Activated T-helper 1 cell treated with anti-CD3 and anti-CD28 coated beads, Interleukin-12 subunit alpha, Interleukin-12 subunit beta, Interleukin-2, Interleukin-4 antibody, amounts not matched to agents 30 ng/mL and 10 ng/mL and 1 ng/mL, durations not matched to agents 14 hours and 24 hours and 36 hours (primary cell): ENCODE results near the gene LPP. TPM values are rescaled to one million over a fixed set of nuclear protein-coding genes. Genes with fewer than 3 reads are reported as not detected.

Experiments used
- DNase-seq: peaks from one replicate; pipeline ENCODE4 v3.0.0; 2021; ENCODE audit warnings: low spot score
- H3K27ac Mint-ChIP-seq: one replicate; pipeline ENCODE4 v1.8.0; 2021; ENCODE audit warnings: mild to moderate bottlenecking, mixed read lengths
- H3K27me3 Mint-ChIP-seq: one replicate; pipeline ENCODE4 v1.8.0; 2022; ENCODE audit warnings: mild to moderate bottlenecking, moderate library complexity, mixed read lengths; ENCODE audit not compliant: insufficient read depth
- H3K36me3 Mint-ChIP-seq: one replicate; pipeline ENCODE4 v1.8.0; 2021; ENCODE audit warnings: low read depth, mixed read lengths
- H3K4me1 Mint-ChIP-seq: one replicate; pipeline ENCODE4 v1.8.0; 2021; ENCODE audit warnings: low read depth, mixed read lengths
- H3K4me3 Mint-ChIP-seq: one replicate; pipeline ENCODE4 v1.8.0; 2021; ENCODE audit warnings: mild to moderate bottlenecking, moderate library complexity, mixed read lengths
- H3K9me3 Mint-ChIP-seq: one replicate; pipeline ENCODE4 v1.8.0; 2021; ENCODE audit warnings: mixed read lengths
- intact Hi-C: fragments of 100-400 bp; cut with micrococcal nuclease; formaldehyde crosslinking; loops from one replicate; pipeline ENCODE4 v1.15.1; 2024
- total RNA-seq: library from RNA; stranded (reverse); gene quantifications from 2 replicates; pipeline ENCODE4 v1.2.3, GENCODE V29; 2022

The LPP gene
- total RNA-seq, 1 donor from 2014 or later, result 38.2 TPM

DNA sequence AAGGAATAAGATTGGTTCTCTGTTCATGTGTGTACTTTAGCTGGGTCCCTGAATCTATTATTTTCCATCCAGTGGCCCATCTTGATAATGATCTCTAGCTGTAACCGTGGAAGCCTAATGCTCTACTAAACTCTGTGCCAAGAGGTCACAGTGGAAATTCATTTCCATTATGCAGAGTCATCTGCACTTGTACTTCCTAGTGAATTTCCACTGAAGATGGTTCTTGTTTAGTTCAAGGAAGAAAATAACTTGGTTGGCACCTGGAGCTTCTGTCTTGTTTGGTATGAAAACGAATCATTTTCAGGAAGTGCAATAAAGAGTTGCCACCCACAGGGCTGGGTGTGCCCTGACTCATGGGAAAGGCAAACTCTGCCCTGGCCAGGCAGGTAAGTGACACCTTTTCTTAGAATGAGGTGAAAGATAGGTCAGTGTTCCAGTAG is 10.3 kb downstream of the LPP start:
- Mint-ChIP-seq H3K4me1 (peaks cover 55% of the 10 kb centered on the region), H3K9me3 (peaks cover 6% of the 10 kb centered on the region), H3K36me3 (peaks cover 23% of the 10 kb centered on the region), H3K27me3 (no peaks in the 10 kb centered on the region), H3K27ac (peak overlapping the region; percentile 68), H3K4me3 (no peak overlapping the region)
- no peak for DNase-seq
- intact Hi-C loops, result no loop called here

DNA sequence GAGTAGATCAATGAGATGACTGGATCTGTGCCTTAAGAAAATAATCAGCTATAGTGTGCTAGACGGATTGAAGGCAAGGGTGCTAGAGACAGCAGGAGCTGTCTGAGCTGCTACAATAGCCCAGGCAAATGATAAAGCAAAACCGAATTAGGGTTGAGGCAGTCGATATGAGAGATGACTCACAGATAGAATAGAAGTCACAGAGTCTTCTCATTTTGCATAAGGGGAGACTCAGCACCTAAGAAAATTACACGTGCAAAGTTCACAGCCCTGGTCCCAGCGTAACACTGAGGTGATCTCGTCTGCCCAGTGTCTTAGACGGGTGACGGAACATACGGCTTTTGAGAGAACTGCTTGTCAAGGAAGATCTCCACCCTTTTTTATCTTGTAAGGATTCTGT is 11.6 kb downstream of the LPP start:
- Mint-ChIP-seq H3K36me3 (peaks cover 17% of the 10 kb centered on the region), H3K27me3 (no peaks in the 10 kb centered on the region), H3K9me3 (peaks cover 4% of the 10 kb centered on the region), H3K27ac (peak overlapping the region; percentile 30), H3K4me3 (peak overlapping the region; percentile 13), H3K4me1 (peaks cover 61% of the 10 kb centered on the region)
- intact Hi-C loops, result loop anchor here (1.0 to 5.0 kb wide), 2 partner anchors 9 to 87 kb away; no protein-coding TSS in a partner anchor
- DNase-seq, result no peak

DNA sequence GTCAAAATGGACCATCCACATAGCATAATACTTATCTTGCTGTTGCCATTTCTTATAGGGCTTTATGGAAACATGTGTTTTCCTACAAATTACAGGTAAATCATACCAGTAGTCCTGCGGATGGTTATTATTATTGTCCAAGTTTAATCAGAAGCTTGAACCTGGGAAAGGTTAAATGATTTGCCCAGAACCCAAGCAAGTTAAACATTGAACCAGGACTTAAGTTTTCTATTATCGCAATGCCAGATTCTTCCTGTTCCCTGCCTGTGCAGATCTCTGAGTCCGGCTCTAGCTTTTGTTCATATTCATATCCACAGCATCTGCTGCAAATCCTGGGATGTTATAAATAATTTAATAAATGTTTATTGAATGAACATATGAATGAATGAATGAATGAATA is 12.5 kb downstream of the LPP start:
- peaks cover 14% of the 10 kb centered on the region for H3K36me3 Mint-ChIP-seq
- peaks cover 65% of the 10 kb centered on the region for H3K4me1 Mint-ChIP-seq
- intact Hi-C loops, result loop anchor here (5.0 kb wide), 1 partner anchor 86 kb away; no protein-coding TSS in a partner anchor

DNA sequence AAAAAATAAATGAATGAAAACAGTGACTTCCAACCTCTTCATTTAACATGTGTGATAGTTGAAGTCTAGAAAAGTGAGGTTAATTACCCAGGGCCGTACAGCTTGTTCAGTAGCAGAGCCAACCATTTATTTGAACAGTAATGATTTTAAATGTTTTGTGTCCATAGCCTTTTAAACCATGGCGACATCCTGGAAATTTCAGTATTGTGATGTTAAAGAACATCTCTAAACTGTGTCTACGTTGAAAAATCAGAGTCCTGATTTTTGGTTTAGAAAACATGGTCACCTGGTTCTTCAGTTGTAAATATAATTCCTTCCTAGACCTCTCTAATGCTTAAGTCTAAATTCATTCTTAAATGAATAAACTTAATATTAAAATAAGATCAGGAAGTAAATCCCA is 14.2 kb downstream of the LPP start:
- Mint-ChIP-seq H3K27ac (no peak overlapping the region), H3K4me3 (no peak overlapping the region), H3K9me3 (no peaks in the 10 kb centered on the region), H3K36me3 (peaks cover 4% of the 10 kb centered on the region), H3K4me1 (peaks cover 60% of the 10 kb centered on the region), H3K27me3 (no peaks in the 10 kb centered on the region)
- no peak for DNase-seq
- intact Hi-C loops, result loop anchor here (5.0 kb wide), 1 partner anchor 84 kb away; no protein-coding TSS in a partner anchor

More for the DNA sequence above, 12.5 kb downstream of the LPP start:
- Mint-ChIP-seq H3K4me3 (no peak overlapping the region), H3K27ac (no peak overlapping the region), H3K9me3 (no peaks in the 10 kb centered on the region), H3K27me3 (no peaks in the 10 kb centered on the region)
- no peak for DNase-seq

DNA sequence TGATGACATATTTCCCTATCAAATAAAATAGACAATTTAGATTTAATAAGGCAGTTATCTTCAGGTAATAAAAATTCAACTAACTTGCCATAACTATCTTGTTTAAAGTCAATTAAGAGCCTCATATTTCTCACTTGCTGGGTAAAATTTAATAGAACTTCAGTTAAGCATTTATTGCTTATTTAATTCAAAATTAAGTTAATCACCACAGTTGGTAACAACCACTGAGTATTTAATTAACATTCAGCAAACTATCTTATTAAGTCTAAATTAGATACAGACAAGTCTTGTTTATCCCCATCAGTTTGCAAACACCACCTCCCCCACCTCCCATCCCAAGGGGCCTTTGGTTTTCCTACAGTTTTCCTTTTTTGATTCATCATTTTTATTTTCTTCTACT is 14.7 kb downstream of the LPP start:
- Mint-ChIP-seq H3K4me3 (no peak overlapping the region), H3K27ac (no peak overlapping the region), H3K9me3 (no peaks in the 10 kb centered on the region), H3K27me3 (no peaks in the 10 kb centered on the region), H3K36me3 (peaks cover 1% of the 10 kb centered on the region), H3K4me1 (peaks cover 55% of the 10 kb centered on the region)
- DNase-seq, result no peak
- intact Hi-C loops, result loop anchor here (5.0 kb wide), 1 partner anchor 84 kb away; no protein-coding TSS in a partner anchor

DNA sequence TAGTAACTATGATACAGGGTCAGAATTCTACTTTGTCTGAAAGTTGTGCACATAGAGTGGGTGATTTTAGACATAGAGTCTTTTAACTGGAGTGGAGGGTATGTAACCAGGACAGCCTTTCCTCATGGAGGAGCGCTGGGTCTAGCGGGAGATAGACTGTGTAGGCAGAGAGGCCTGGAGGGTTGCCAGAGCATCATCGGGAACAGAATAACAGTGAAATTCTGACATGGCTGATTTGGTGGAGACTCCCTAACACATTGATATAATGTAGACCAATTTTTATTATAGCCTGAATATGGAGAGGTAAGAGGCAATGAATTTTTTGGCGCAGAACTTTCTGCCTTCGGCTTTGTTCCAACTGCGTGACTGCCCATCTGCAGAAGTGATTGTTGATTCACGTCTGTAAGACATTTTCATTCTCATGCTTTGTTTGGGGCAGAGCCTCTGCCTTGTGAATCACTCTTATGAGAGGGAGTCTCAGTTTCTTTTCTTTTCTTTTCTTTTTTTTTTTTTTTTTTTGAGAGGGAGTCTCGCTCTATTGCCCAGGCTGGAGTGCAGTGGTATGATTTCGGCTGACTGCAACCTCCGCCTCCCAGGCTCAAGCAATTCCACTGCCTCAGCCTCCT is 16.0 kb downstream of the LPP start:
- Mint-ChIP-seq H3K36me3 (peaks cover 5% of the 10 kb centered on the region), H3K9me3 (no peaks in the 10 kb centered on the region), H3K4me1 (peaks cover 54% of the 10 kb centered on the region), H3K4me3 (no peak overlapping the region), H3K27ac (peak overlapping the region; percentile 50), H3K27me3 (no peaks in the 10 kb centered on the region)
- DNase-seq, result no peak
- intact Hi-C loops, result loop anchor here (1.0 to 5.0 kb wide), 6 partner anchors 15 to 428 kb away; partner anchors contain the start of gene LPP

DNA sequence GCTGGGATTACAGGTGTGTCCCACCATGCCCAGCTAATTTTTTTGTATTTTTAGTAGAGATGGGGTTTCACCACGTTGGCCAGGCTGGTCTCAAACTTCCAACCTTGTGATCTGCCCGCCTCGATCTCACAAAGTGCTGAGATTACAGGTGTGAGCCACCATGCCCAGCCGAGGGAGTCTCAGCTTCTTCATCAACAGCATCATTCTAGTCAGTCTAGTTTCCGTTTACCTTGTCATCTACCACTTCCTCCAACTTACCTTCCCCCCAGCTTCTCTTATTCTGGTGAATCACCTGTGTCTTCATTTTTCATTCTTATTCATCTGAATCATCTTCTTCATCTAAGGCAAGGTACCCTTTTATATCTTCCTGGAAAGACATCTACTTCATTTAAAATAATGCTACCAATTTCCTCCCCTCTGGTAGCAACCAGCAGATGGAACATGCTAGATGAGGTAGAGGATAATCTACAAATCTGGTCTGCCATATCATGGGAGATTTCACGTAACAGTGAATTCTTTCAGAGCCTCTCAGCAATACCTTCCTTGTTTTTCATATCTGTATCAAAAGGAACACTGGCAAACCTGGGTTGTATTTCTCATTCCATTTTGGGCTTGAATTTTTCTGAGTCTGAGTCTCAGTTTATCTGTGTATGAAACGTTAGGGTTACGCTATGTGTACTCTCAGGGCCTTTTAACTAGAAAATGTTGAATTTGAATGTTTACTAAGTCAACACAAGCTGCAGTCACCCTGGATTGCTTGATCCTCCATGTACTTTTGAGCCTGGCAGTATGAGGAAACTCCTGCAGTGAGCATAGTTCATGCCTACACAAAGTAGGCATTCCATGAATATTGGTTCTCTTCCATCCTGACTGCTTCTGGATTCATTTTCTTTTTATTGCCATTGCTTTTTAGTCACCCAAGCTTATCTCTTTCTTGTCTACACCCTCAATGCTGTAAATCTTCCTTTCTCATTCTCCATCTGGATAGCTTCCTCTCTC is 16.8 kb downstream of the LPP start:
- Mint-ChIP-seq H3K27me3 (no peaks in the 10 kb centered on the region), H3K36me3 (peaks cover 8% of the 10 kb centered on the region), H3K9me3 (no peaks in the 10 kb centered on the region), H3K27ac (peak overlapping the region; percentile 49), H3K4me3 (peak overlapping the region; percentile 9), H3K4me1 (peaks cover 52% of the 10 kb centered on the region)
- intact Hi-C loops, result loop anchor here (1.0 to 5.0 kb wide), 5 partner anchors 16 to 428 kb away; partner anchors contain the start of gene LPP
- no peak for DNase-seq

DNA sequence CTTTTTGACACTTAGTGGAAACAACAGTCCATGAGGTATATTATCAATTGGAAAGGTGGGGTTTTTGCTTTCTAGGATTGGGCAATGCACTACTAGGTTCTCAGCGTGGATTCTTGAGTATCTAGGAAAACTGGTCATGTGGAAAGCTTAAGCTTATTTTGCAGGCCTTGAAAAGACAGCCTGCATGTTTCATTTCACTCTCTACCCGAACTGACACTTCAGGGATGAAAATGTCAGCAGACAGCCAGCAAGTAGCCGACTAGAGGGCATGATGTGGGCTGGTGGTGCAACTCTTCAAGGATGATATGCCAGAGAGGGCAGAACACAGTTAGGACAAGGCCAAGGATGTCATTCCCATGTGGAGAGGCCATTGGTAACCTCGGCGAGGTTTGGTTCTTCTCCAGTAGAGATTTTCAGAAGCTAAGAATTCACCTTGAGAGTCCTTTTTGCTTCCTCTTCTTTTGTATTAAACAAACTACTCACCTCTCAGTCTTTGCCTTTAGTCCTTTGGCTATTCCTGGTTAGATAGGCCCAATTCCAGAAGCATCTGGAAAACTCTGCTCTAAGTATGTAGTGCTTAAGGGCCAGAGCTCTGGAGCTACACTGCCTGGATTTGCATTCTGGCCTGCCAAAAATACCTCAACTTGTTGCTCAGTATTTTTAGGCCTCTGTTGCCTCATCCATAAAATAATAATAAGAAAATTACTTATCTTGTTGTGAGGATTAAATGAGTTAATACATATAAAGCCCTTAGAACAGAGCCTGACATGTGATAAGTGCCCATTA is 17.9 kb downstream of the LPP start:
- Mint-ChIP-seq H3K4me1 (peaks cover 54% of the 10 kb centered on the region), H3K9me3 (no peaks in the 10 kb centered on the region), H3K4me3 (no peak overlapping the region), H3K27me3 (no peaks in the 10 kb centered on the region), H3K36me3 (peaks cover 15% of the 10 kb centered on the region), H3K27ac (no peak overlapping the region)
- intact Hi-C loops, result loop anchor here (2.0 to 5.0 kb wide), 4 partner anchors 17 to 430 kb away; partner anchors contain the start of gene LPP
- DNase-seq, result no peak

DNA sequence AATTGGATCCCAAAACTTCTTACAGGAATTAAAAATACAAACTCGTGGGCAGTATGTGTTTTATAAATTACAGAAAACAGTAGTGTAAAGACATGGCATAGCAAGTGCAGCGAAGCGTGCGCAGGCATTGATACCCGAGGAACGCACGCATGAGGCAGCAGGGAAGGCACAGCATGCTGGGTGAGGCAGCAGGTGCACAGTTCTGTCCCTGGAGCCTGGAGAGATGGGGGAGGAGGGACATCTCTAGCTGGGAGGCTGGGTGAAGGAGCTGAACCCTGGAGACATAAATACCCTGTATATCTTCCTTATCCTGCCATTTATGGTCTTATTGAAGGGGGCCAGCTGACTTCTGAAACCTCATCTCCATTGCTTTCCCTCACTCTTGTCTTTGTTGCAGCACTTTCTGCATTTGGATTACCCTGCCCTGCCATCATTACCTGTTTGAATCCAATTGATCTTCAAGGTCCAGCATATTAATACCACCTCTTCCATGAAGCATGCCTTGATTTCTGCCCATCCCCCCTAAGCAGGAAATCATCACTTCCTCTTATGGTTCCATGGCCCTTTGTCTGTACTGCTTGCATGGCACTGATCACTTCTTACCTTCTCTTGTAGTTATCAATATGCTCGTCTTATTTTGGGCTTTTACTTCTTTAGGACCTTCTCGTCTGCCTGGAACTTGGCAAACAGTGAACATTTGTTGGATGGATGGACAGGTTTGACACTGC is 20.5 kb downstream of the LPP start:
- Mint-ChIP-seq H3K27me3 (no peaks in the 10 kb centered on the region), H3K4me3 (no peak overlapping the region), H3K36me3 (peaks cover 27% of the 10 kb centered on the region), H3K27ac (no peak overlapping the region), H3K9me3 (no peaks in the 10 kb centered on the region), H3K4me1 (peaks cover 70% of the 10 kb centered on the region)
- DNase-seq, result no peak
- intact Hi-C loops, result loop anchor here (5.0 kb wide), 1 partner anchor 432 kb away; no protein-coding TSS in a partner anchor

DNA sequence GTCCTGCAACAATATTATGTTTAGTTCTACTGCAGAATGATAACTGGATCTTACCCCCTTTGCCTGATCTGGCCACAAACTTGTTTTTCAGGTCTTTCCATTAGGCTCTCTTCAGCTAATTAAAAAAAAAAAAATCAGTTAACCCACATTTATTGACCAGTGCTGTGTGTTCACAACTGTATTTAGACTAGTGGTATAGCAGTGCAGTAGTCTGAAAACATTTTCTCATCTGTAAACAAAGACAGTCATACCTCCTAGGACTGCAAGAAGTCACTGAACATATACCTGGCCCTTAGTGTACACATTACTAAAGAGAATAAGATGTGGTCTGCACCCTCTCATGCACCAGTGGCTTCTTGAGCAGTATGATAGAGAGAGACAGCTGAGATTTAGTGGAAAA is 22.5 kb downstream of the LPP start:
- peaks cover 60% of the 10 kb centered on the region for H3K4me1 Mint-ChIP-seq
- DNase-seq, result no peak
- no peak overlapping the region for H3K27ac Mint-ChIP-seq
- no peaks in the 10 kb centered on the region for H3K27me3 Mint-ChIP-seq
- H3K36me3 Mint-ChIP-seq, result peaks cover 34% of the 10 kb centered on the region
- H3K4me3 Mint-ChIP-seq, result no peak overlapping the region
- H3K9me3 Mint-ChIP-seq, result no peaks in the 10 kb centered on the region
- intact Hi-C loops, result no loop called here

DNA sequence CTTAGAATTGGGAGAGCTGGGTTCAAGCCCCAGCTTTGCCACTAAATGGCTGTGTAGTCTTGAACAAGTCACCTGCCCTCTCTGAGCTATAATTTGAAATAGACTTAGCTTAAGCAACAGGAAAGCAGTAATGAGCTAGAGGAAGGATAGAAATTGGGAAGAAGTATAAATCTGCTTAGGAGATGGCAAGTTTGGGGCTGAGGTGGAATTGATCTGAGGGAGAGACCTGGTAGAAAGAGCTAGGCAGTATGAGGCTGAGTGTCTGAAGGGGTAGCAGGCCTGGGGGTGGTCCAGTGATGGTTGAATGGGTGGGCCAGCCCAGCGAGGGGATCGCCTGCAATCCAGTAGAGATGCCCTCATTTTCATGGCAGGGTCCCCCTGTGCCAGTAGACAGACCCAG is 22.9 kb downstream of the LPP start:
- H3K27ac Mint-ChIP-seq, result no peak overlapping the region
- H3K4me1 Mint-ChIP-seq, result peaks cover 58% of the 10 kb centered on the region
- H3K27me3 Mint-ChIP-seq, result no peaks in the 10 kb centered on the region
- intact Hi-C loops, result no loop called here
- no peak overlapping the region for H3K4me3 Mint-ChIP-seq
- no peak for DNase-seq
- H3K9me3 Mint-ChIP-seq, result no peaks in the 10 kb centered on the region
- peaks cover 34% of the 10 kb centered on the region for H3K36me3 Mint-ChIP-seq

DNA sequence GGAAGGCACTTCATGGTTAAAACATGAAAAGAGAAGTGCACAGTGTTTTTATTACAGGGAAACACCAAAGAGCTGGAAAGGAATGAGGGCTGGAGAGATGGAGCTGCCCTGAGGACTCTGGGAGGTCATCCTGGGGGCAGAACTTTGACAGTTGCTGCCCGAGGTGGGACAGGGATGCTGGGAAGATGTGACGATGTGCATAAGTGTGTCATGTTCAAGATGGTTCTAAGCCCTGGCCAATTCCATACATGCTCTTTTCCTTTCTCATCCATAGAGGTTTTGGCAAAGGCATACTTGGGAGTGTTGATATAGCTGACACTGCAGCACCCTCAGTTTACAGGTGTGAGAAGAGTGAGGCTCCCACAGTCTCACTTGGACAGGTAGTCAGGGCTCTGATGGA is 23.8 kb downstream of the LPP start:
- intact Hi-C loops, result no loop called here
- no peak overlapping the region for H3K4me3 Mint-ChIP-seq
- H3K9me3 Mint-ChIP-seq, result no peaks in the 10 kb centered on the region
- no peaks in the 10 kb centered on the region for H3K27me3 Mint-ChIP-seq
- peaks cover 37% of the 10 kb centered on the region for H3K36me3 Mint-ChIP-seq
- no peak for DNase-seq
- H3K4me1 Mint-ChIP-seq, result peaks cover 58% of the 10 kb centered on the region
- no peak overlapping the region for H3K27ac Mint-ChIP-seq
